NCI-H2107 treated with DMSO at 0.1 percent for 48 hours (cell line): ENCODE measurements around the gene TRIM43B.
"Not testable (repeated sequence)": the region's sequence is repeated elsewhere in the genome, so short reads cannot be mapped to it uniquely, and the experiment has no call there.

ENCODE experiments used
- DNase-seq: peaks from one replicate; lab custom pipeline; 2025; ENCODE audit not compliant: unreplicated experiment; lab: John Stamatoyannopoulos, UW

The TRIM43B gene

DNA sequence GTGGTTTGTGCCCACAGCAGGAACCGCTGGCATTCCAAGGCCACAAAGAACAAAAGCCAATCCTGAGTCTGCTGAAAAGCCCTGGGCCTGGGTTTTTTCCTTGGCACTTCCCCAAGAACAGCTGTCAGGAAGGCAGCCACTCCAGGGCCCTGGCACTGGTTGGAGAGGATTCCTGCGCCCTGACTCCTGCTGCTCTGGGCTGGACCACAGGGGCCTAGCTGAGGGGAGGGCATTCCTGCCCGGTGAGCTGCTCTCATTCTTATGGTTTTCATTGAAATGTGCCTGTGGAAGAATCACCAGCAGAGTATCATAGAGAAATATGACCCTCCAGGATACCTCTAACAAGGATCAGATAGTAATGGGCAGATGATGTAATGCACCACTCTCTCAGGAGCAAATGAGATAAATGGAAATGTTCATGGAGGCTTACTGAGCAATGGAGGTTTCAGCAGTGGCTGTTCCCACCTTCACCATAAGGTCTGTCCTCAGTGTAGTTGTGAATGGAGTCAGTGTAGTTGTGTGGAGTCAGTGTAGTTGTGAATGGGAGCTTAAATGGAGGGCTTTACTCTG, 50.0 kb downstream of the TRIM43B start:
- not testable (repeated sequence) for DNase-seq

DNA sequence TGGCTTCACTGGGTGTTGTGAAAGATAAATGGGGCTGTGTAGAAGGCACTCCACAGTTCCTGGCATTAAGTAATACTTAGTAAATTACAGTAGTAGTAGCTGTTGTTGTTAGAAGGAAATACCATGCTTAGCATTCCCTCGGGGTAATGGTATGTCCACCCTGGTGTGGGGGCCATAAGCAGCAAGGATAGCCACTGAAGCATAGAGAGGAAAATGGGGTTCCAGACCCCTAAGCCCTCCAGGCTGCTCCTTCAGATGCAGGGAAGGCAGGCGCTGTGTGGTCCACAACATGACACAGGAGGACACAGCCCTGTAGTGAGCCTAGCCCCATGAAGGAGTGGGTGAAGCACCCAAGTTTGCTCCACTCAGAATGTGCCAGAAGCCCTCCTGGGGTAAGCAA, 50.6 kb downstream of the TRIM43B start:
- DNase-seq = not testable (repeated sequence)

DNA sequence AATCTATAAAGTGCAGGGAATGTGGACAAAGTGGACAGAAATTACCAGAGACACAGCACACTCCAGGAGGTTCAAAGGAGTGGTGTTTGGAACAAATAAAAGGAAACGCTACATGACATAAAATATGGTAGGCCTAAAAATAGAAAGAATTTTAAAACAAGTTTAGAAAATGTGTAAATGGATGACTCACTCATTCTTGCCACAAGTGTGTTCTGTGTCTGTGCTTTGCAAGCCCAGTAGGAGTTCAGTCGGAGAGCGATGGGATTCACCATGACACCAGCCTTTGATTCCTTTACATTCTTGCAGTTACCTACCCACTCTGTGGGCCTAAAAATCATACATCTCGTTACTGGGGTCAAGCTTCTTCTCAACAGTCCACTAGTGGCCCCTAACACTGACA, 51.2 kb downstream of the TRIM43B start:
- not testable (repeated sequence) for DNase-seq

DNA sequence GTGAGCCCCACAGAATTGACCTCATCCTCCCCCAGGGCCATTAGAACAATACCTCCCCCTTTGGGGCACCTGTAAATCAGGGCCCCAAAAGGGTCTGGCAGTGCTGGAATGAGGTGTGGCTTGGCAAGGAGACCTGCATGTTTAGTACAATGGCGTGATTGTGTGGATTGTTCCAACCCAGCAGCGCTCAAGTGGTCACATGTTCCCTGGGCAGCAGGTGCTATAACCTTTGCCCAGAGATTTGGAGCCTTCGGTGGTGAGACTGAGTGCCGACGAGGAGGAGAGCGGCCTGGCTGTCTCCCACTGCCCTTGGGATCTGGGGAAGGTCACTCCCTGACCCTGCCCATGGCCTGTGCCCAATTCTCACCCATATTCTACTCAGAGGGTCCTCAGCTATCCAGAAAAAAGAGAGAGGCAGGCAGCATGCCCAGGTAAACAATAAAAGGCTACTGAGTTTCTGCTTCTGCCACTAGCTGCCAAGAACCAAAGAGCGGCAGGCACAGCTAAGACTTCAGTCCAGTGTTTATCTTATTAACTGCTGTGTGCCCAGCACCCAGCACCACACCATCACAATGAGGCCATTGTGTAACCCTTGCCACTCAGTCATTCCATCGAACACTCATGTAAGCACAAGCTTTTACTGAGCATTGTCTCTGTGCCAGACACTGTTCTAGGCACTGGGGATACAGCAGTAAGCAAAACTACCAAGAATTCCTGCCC, 54.6 kb downstream of the TRIM43B start:
- DNase-seq = not testable (repeated sequence)

DNA sequence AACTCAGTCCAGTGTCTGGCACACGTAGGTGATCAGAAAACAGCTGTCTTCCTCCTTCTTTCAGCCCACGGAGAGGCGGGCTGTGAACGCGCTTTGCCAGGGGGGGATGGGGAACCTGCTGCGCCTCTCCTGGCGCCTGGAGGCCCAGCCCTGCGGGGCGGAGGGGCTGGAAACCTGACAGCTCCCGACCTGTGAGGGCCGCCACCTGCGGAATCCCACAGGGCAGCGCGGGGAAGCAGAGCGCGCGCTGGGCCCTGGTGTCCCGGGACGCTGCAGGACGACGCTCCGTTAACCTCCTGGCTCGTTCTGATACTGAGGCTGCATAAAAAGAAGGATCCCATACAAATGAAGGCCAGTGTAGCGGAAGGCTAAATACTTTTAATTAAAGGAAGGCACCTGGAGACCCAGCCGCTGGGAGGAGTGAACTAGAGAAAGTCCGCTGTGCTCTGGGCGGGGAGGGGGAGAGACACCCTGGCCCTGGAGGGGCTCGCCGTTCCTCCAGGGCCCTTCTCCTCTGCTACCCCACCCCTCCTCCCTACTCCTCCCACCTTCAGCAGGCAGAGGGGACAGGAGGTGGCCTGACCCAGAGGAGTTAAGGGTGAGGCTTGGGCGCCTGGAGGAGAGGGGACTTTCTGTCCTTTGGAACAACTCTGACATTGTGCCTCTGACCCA, 57.2 kb downstream of the TRIM43B start:
- not testable (repeated sequence) for DNase-seq
